ENCODE results near the gene SLFN13. TPM values are rescaled to one million over a fixed set of nuclear protein-coding genes. Genes with fewer than 3 reads are reported as not detected.
"Not testable (repeated sequence)": the region's sequence is repeated elsewhere in the genome, so short reads cannot be mapped to it uniquely, and the experiment has no call there.

Gene SLFN13
- total and polyA plus RNA-seq, 7 donors, result 0.13 to 3.2 (median 1.1) TPM

DNA sequence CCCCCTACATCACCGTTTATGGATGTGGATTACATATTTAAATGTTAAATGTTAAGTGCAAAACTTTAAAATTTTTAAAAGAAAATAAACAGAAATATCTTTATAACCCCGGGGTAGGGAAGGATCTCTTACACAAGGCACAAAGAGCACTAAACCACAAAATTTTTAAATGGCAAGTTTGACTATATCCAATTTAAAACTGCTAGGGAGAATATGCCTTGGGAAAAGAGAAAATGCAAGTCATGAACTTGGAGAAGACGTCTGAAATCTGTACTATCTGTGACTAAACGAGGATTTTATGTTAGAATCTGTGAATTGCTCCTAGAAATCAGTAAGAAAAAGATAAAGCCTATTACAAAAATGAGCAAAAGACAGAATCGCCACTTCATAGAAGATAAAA lies 28.7 kb upstream of the SLFN13 start:
- H3K36me3 ChIP-seq (ENCODE audit: insufficient read depth in 1 of 2, low read depth in 1 of 2), result no peaks in the 10 kb centered on the region
- TF ChIP-seq, protein P1, sequence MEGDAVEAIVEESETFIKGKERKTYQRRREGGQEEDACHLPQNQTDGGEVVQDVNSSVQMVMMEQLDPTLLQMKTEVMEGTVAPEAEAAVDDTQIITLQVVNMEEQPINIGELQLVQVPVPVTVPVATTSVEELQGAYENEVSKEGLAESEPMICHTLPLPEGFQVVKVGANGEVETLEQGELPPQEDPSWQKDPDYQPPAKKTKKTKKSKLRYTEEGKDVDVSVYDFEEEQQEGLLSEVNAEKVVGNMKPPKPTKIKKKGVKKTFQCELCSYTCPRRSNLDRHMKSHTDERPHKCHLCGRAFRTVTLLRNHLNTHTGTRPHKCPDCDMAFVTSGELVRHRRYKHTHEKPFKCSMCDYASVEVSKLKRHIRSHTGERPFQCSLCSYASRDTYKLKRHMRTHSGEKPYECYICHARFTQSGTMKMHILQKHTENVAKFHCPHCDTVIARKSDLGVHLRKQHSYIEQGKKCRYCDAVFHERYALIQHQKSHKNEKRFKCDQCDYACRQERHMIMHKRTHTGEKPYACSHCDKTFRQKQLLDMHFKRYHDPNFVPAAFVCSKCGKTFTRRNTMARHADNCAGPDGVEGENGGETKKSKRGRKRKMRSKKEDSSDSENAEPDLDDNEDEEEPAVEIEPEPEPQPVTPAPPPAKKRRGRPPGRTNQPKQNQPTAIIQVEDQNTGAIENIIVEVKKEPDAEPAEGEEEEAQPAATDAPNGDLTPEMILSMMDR (IDR thresholded peaks at IDR 0.05), result no peak
- H3K27ac ChIP-seq, result no peak overlapping the region
- no peak overlapping the region for H3K4me3 ChIP-seq
- peaks cover 0 to 22% (median under 1%) of the 10 kb centered on the region in 3 donors for H3K27me3 ChIP-seq (ENCODE audit: insufficient read depth in 3 of 3, low read length in 2 of 3)
- intact Hi-C loops (cut with DNase I), result no loop called here
- ATAC-seq (no peak), DNase-seq (no peak)
- H3K9me3 ChIP-seq, result no peaks in the 10 kb centered on the region
- H3K4me1 ChIP-seq, result no peaks in the 10 kb centered on the region
- WGBS, 3 donors, result 59 to 69% (median 64%) methylated on average over 5 of the region's 5 CpGs

DNA sequence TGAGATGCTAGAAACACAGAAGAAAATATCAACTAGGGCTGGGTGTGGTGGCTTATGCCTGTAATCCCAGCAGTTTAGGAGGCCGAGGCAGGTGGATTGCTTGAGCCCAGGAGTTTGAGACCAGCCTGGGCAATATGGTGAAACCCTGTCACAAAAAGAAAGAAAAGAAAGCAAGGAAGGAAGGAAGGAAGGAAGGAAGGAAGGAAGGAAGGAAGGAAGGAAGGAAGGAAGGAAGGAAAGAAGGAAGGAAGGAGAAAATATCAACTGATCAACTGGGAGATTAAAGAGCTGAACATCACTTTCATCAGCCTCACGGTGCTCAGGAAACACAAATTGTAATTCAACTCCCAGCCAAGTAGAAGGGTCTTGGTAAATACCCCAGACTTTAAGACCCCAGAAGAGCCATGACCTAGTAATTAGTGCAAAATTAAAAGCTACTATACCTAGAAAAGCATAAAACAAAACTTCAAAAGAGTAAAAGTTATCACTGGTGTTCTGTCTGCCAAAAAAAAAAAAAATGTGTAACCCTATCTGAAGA lies 27.8 kb upstream of the SLFN13 start:
- H3K27ac ChIP-seq, result no peak overlapping the region
- H3K27me3 ChIP-seq (ENCODE audit: insufficient read depth in 3 of 3, low read length in 2 of 3), result peaks cover 0 to 22% (median 0%) of the 10 kb centered on the region in 3 donors
- H3K4me3 ChIP-seq, result no peak overlapping the region
- H3K9me3 ChIP-seq, result no peaks in the 10 kb centered on the region
- TF ChIP-seq, protein P1 (IDR thresholded peaks at IDR 0.05), result no peak
- H3K36me3 ChIP-seq (ENCODE audit: insufficient read depth in 1 of 2, low read depth in 1 of 2), result no peaks in the 10 kb centered on the region
- intact Hi-C loops (cut with DNase I), result no loop called here
- H3K4me1 ChIP-seq, result no peaks in the 10 kb centered on the region
- no peak for ATAC-seq
- no peak for DNase-seq
- 38 to 52% (median 40%) methylated on average over 2 of the region's 2 CpGs for WGBS, 3 donors

DNA sequence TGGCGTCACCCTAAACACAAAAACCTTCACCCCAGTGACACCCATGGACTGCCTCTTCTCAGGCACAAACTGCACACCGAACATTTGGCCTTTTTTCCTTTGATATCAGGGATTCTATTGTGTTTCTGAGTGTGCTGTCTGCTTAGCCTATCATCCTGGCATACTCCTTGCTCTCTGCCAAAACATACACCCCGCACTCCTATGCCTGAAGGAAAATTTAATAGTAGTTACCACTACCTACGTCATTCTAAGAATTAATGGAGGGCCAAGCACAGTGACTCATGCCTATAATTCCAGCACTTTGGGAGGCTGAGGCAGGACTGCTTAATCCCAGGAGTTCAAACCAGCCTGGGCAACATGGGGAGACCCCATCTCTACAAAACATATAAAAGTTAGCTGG lies 19.9 kb upstream of the SLFN13 start:
- H3K27ac ChIP-seq, result no peak overlapping the region
- no peaks in the 10 kb centered on the region for H3K9me3 ChIP-seq
- TF ChIP-seq, protein P1 (IDR thresholded peaks at IDR 0.05), result no peak
- H3K4me3 ChIP-seq, result no peak overlapping the region
- ATAC-seq (no peak), DNase-seq (no peak)
- no peaks in the 10 kb centered on the region for H3K36me3 ChIP-seq (ENCODE audit: insufficient read depth in 1 of 2, low read depth in 1 of 2)
- H3K27me3 ChIP-seq (ENCODE audit: insufficient read depth in 3 of 3, low read length in 2 of 3), result peaks cover 0 to 5% (median 2%) of the 10 kb centered on the region in 3 donors
- WGBS, 3 donors, result 79 to 81% (median 81%) methylated on average over 4 of the region's 4 CpGs
- intact Hi-C loops (cut with DNase I), result no loop called here
- no peaks in the 10 kb centered on the region for H3K4me1 ChIP-seq

DNA sequence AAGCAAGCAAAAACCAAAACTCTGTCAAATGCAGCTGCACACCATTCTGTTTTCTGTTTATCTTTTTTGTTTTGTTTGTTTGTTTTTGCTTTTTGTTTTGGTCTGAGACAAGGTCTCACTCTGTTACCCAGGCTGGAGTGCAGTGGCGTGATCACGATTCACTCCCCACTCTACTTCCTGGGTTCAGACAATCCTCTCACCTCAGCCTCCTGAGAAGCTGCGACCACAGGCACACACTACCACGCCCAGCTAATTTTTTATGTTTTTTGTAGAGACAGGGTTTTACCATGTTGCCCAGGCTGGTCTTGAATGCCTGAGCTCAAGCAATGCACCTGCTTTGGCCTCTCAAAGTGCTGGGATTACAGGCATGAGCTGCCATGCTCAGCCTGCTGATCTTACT lies 19.3 kb upstream of the SLFN13 start:
- peaks cover 0 to 6% (median 6%) of the 10 kb centered on the region in 3 donors for H3K27me3 ChIP-seq (ENCODE audit: insufficient read depth in 3 of 3, low read length in 2 of 3)
- H3K4me1 ChIP-seq, result no peaks in the 10 kb centered on the region
- TF ChIP-seq, protein P1 (IDR thresholded peaks at IDR 0.05), result no peak
- H3K27ac ChIP-seq, result no peak overlapping the region
- WGBS, 3 donors, result 64 to 74% (median 67%) methylated on average over 4 of the region's 4 CpGs
- no peaks in the 10 kb centered on the region for H3K9me3 ChIP-seq
- no peak overlapping the region for H3K4me3 ChIP-seq
- intact Hi-C loops (cut with DNase I), result no loop called here
- H3K36me3 ChIP-seq (ENCODE audit: insufficient read depth in 1 of 2, low read depth in 1 of 2), result no peaks in the 10 kb centered on the region
- DNase-seq (no peak), ATAC-seq (no peak)

DNA sequence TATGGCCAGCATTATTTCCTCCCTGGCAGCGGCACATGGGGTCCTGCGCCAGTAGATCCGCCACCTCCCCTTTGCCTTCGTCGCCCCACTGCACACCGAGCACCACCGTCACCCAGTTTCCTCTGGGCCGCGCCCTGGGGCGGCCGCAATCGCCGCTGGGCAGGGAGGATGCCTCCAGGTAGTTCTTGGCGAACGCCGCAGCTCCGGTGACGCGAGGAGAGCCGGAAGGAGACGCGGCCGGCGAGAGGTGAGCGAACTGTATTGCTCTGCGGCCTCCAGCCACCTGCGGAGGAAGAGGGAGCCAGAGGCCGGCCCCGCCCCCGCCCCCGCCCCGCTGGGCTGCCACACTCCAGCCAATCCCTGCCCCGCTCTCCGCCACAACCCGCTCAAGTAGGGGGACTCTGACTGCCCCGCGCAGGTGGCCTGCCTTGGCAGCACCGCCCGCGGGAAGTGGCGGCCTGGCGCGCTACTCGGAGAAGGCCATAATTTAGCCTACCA lies 11.8 kb upstream of the SLFN13 start:
- peaks cover 2 to 51% (median 4%) of the 10 kb centered on the region in 3 donors for H3K27me3 ChIP-seq (ENCODE audit: insufficient read depth in 3 of 3, low read length in 2 of 3)
- ATAC-seq (peak in 2 of 4 donors; percentile 17 to 33), DNase-seq (peak; percentile 27 to 55)
- intact Hi-C loops (cut with DNase I), result no loop called here
- H3K4me3 ChIP-seq, result peak overlapping the region; percentile 53
- H3K36me3 ChIP-seq (ENCODE audit: insufficient read depth in 1 of 2, low read depth in 1 of 2), result no peaks in the 10 kb centered on the region
- H3K27ac ChIP-seq, result no peak overlapping the region
- H3K4me1 ChIP-seq, result peaks cover 5% of the 10 kb centered on the region
- WGBS, 3 donors, result 4 to 5% (median 4%) methylated on average over 33 to 44 of the region's 44 CpGs
- no peaks in the 10 kb centered on the region for H3K9me3 ChIP-seq
- TF ChIP-seq, protein P1 (IDR thresholded peaks at IDR 0.05), result no peak

DNA sequence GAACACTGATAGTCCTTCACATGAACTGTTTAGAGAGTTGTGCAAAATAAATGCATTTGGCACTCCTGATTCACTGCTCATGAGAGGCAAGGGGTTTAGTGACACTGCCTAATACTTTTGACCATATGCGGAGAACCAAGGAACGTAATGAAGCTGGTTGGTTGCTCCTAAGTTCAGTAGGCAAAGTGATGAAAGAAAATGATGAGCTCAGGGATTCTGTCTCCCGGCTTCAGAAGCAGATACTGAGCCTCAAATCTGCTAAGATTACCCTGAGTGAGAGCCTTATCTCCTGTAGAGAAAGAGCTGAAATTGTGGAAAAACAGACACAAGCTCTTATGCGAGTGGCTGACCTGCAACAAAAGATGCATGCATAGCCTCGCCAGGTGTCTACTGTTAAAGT lies 5.5 kb upstream of the SLFN13 start:
- H3K27me3 ChIP-seq (ENCODE audit: insufficient read depth in 3 of 3, low read length in 2 of 3), result peaks cover under 1 to 35% (median 4%) of the 10 kb centered on the region in 3 donors
- H3K4me3 ChIP-seq; H3K36me3 ChIP-seq (ENCODE audit: insufficient read depth in 1 of 2, low read depth in 1 of 2); H3K9me3 ChIP-seq; intact Hi-C loops (cut with DNase I); ATAC-seq; DNase-seq; H3K27ac ChIP-seq; H3K4me1 ChIP-seq: not testable (repeated sequence)
- 85 to 90% (median 87%) methylated on average over 5 of the region's 5 CpGs for WGBS, 3 donors

Measured in psoas muscle (tissue), 8 donors.